HEK293 (cell line): ENCODE measurements around the gene LAMA4.
A peak's percentile ranks its signal among the peaks of the same experiment; 100 is the strongest.

Source experiments
- CTCF ChIA-PET: fragments of 350-600 bp; formaldehyde crosslinking; extraction: SDS; loops from one replicate; lab custom pipeline; 2021; ENCODE audit warnings: antibody characterized with exemption; lab: Yijun Ruan, JAX
- POLR2A ChIA-PET: fragments of 300-600 bp; formaldehyde crosslinking; extraction: SDS; loops from one replicate; lab custom pipeline; 2020; ENCODE audit warnings: antibody characterized with exemption, inconsistent platforms; lab: Yijun Ruan, JAX
- H3K27ac ChIP-seq: fragments of 200-500 bp; sonication (Bioruptor generic); 2 replicates; pipeline ENCODE4 v1.5.1; 2014; ENCODE audit warnings: low read depth, low read length, control low read depth, inconsistent platforms; ENCODE audit errors: extremely low read depth
- H3K36me3 ChIP-seq, 2 experiments: fragments of 200-500 bp in 1 of 2; sonication (Bioruptor generic) in 1 of 2; 1 replicate in 1 of 2; 2 replicates in 1 of 2; pipeline ENCODE4 v1.5.1; 2014 to 2017; ENCODE audit warnings: inconsistent platforms in 2 of 2, low read length in 2 of 2; ENCODE audit not compliant: control insufficient read depth in 2 of 2, insufficient read depth in 1 of 2
- H3K4me1 ChIP-seq: fragments of 200-500 bp; sonication (Bioruptor generic); 2 replicates; pipeline ENCODE4 v1.5.1; 2014; ENCODE audit warnings: mild to moderate bottlenecking, low read length, inconsistent platforms; ENCODE audit not compliant: control insufficient read depth, insufficient read depth
- H3K4me3 ChIP-seq: 2 replicates; pipeline ENCODE4 v1.5.1; 2011; ENCODE audit warnings: low read depth, mild to moderate bottlenecking, control low read depth, low read length, moderate library complexity
- H3K9me3 ChIP-seq: fragments of 200-500 bp; sonication (Bioruptor generic); 2 replicates; pipeline ENCODE4 v1.5.1; 2014; ENCODE audit warnings: low read depth, low read length, inconsistent platforms; ENCODE audit not compliant: control insufficient read depth, insufficient read depth
- BCL6B ChIP-seq: fragments of 450-650 bp; formaldehyde crosslinking; IDR thresholded peaks from 2 replicates; pipeline ENCODE4 v1.5.1; 2017; ENCODE audit warnings: missing biosample characterization, missing genetic modification characterization
- GFI1B ChIP-seq: fragments of 450-650 bp; formaldehyde crosslinking; IDR thresholded peaks from 2 replicates; pipeline ENCODE4 v1.5.1; 2016; ENCODE audit warnings: missing biosample characterization, missing genetic modification characterization
- HIC1 ChIP-seq: fragments of 450-650 bp; formaldehyde crosslinking; IDR thresholded peaks from 2 replicates; pipeline ENCODE4 v1.5.1; 2016; ENCODE audit warnings: missing biosample characterization, missing genetic modification characterization
- HOXC10 ChIP-seq: sonication (generic); formaldehyde crosslinking; IDR thresholded peaks from 2 replicates; pipeline ENCODE4 v1.8.1; 2023; ENCODE audit warnings: mild to moderate bottlenecking, missing genetic modification reagents
- MZF1 ChIP-seq: fragments of 450-650 bp; formaldehyde crosslinking; IDR thresholded peaks from 2 replicates; pipeline ENCODE4 v1.5.1; 2017; ENCODE audit warnings: missing biosample characterization, missing genetic modification characterization, borderline replicate concordance
- PRDM1 ChIP-seq: fragments of 450-650 bp; formaldehyde crosslinking; IDR thresholded peaks from 2 replicates; pipeline ENCODE4; 2016; ENCODE audit warnings: missing biosample characterization, missing genetic modification characterization
- PRDM10 ChIP-seq: fragments of 450-650 bp; formaldehyde crosslinking; IDR thresholded peaks from 2 replicates; pipeline ENCODE4 v1.5.1; 2016; ENCODE audit warnings: missing biosample characterization, missing genetic modification characterization
- SP7 ChIP-seq: fragments of 450-650 bp; formaldehyde crosslinking; IDR thresholded peaks from 2 replicates; pipeline ENCODE4 v1.5.1; 2016; ENCODE audit warnings: missing biosample characterization, missing genetic modification characterization
- ZNF274 ChIP-seq, 2 experiments: fragments of 200-500 bp in 1 of 2; fragments of 450-650 bp in 1 of 2; sonication (Bioruptor generic) in 1 of 2; formaldehyde crosslinking in 1 of 2; IDR thresholded peaks; 2 replicates each; pipeline versions ENCODE4 v1.5.1 to v1.6.1; 2014 to 2016; ENCODE audit warnings: borderline replicate concordance in 1 of 2, inconsistent platforms in 1 of 2, low read length in 1 of 2, missing biosample characterization in 1 of 2, missing genetic modification characterization in 1 of 2
- ZNF324 ChIP-seq: fragments of 450-650 bp; formaldehyde crosslinking; IDR thresholded peaks from 2 replicates; pipeline ENCODE4 v1.5.1; 2016; ENCODE audit warnings: missing biosample characterization, missing genetic modification characterization
- ZNF394 ChIP-seq: fragments of 450-650 bp; formaldehyde crosslinking; IDR thresholded peaks from 2 replicates; pipeline ENCODE4 v1.5.1; 2016; ENCODE audit warnings: missing biosample characterization, missing genetic modification characterization, mild to moderate bottlenecking, moderate library complexity, borderline replicate concordance
- ZNF398 ChIP-seq: fragments of 450-650 bp; formaldehyde crosslinking; IDR thresholded peaks from 2 replicates; pipeline ENCODE4 v1.5.1; 2017; ENCODE audit warnings: missing biosample characterization, missing genetic modification characterization
- ZNF426 ChIP-seq: fragments of 450-650 bp; formaldehyde crosslinking; IDR thresholded peaks from 2 replicates; pipeline ENCODE4 v1.5.1; 2017; ENCODE audit warnings: missing biosample characterization, missing genetic modification characterization, mild to moderate bottlenecking, inconsistent platforms, moderate library complexity

The LAMA4 gene

GRCh38 chr6:112128208-112128607 is 126.2 kb downstream of the LAMA4 start (continued):
- TF ChIP-seq HIC1 (tag by site-specific recombination) = no peak
- TF ChIP-seq, all 188 proteins: peak for 0

- Histone ChIP-seq H3K27ac (no peak overlapping the region), H3K4me1 (no peaks in the 10 kb centered on the region), H3K9me3 (no peaks in the 10 kb centered on the region), H3K4me3 (no peak overlapping the region), H3K36me3 (peaks cover 0 to 2% of the 10 kb centered on the region in 2 experiments; a peak in 2 of 3 replicates)
- ChIA-PET POLR2A (no interaction called here), CTCF (interaction anchor here (1.2 kb wide), 1 partner anchor 39 kb away, joined by 5 read pairs; no protein-coding TSS in a partner anchor)
- TF ChIP-seq GFI1B (tag by site-specific recombination) = no peak
- TF ChIP-seq PRDM1 (tag by site-specific recombination) = peak; percentile 62; the same call in 1 of the 2 replicates
- TF ChIP-seq SP7 = no peak
- TF ChIP-seq HOXC10 (CRISPR knock-in tag) = no peak
These were observed 130.4 kb downstream of the LAMA4 start for GRCh38 chr6:112123982-112124381.

GRCh38 chr6:112122756-112123155 is 131.6 kb downstream of the LAMA4 start:
- no peak overlapping the region for H3K4me3 ChIP-seq
- H3K4me1 ChIP-seq = no peaks in the 10 kb centered on the region
- CTCF ChIA-PET = interaction anchor here (0.6 kb wide), 1 partner anchor 215 kb away, joined by 4 read pairs; no protein-coding TSS in a partner anchor
- POLR2A ChIA-PET = no interaction called here
- H3K27ac ChIP-seq = no peak overlapping the region
- H3K9me3 ChIP-seq = no peaks in the 10 kb centered on the region
- TF ChIP-seq MZF1 (tag by site-specific recombination) (no peak), ZNF426 (tag by site-specific recombination) (no peak), ZNF398 (no peak), PRDM10 (tag by site-specific recombination) (no peak), ZNF274 (IDR thresholded peaks at IDR 0.05; ENCODE audit: low read length) (no peak), ZNF274 (tag by site-specific recombination; IDR thresholded peaks at IDR 0.05; ENCODE audit: borderline replicate concordance) (no peak)
- TF ChIP-seq, all 188 proteins: peak for 0
- peaks cover 0 to 4% of the 10 kb centered on the region in 2 experiments; a peak in 1 of 3 replicates for H3K36me3 ChIP-seq

GRCh38 chr6:112118034-112118433 is 136.3 kb downstream of the LAMA4 start:
- Histone ChIP-seq H3K9me3 (no peaks in the 10 kb centered on the region), H3K27ac (no peak overlapping the region), H3K4me1 (no peaks in the 10 kb centered on the region), H3K36me3 (peaks cover 0 to 4% of the 10 kb centered on the region in 2 experiments; a peak in 1 of 3 replicates), H3K4me3 (no peak overlapping the region)
- POLR2A ChIA-PET = no interaction called here
- CTCF ChIA-PET = no interaction called here
- TF ChIP-seq BCL6B (no peak), ZNF324 (tag by site-specific recombination) (no peak), ZNF394 (tag by site-specific recombination) (no peak)
